ENCODE measurements around the gene DKC1. TPM values are rescaled to one million over a fixed set of nuclear protein-coding genes. Genes with fewer than 3 reads are reported as not detected.

Gene DKC1
- total RNA-seq, 1 donor from 2014 or later: 45.6 TPM

DNA sequence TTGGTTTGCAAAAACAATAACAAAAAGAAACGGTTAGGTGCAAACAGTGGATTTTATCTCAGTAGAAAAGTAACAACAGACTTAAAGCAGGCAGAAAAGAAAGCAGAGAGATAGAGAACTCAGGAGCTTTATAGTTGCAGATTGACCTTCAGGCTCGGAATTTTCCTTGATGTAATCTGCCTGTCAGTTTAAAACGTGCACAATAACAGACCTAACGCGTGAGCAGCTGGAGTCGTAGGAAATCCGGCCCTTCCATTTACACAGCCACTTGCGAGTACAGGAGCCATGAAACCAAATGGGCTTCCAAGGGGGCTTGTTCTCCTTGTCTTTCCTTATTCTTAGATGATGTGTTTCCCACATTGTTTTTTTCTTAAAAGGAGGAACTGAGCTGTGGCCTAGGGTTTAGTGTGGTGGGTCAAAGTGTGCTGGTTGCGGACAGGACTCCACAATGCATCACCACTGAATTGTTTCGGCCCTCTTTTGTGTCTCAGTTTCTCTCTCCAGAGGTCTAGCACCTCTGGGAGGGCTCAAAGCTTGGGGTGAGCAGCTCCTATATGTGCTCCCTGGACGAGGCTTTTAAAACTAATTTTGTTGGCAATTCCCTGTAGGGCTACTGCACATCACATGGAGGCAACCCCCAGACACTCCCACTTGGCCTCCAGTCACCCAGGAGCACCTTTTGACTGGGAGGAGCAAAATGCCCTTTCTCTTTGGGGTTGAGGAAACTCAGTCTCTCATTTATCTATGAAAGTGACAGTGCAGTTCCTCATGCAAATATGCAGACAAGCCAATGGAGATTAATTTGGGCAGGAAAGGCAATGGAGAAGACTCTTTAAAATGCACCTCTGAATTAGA is 56.5 kb downstream of the DKC1 start:
- peaks cover 13% of the 10 kb centered on the region for H3K4me1 Mint-ChIP-seq
- Histone ChIP-seq H3K79me2 (ENCODE audit: low read depth) (no peaks in the 10 kb centered on the region), H4K20me1 (ENCODE audit: low read depth) (no peaks in the 10 kb centered on the region), H3K4me3 (no peak overlapping the region), H3K36me3 (peaks cover 4% of the 10 kb centered on the region), H3K27me3 (no peaks in the 10 kb centered on the region), H3K4me1 (no peaks in the 10 kb centered on the region), H3F3A (ENCODE audit: low read depth) (no peaks in the 10 kb centered on the region), H3K9me3 (ENCODE audit: low read depth) (peaks cover 7% of the 10 kb centered on the region), H3K27ac (no peak overlapping the region), H2AFZ (replicated peaks) (no peak overlapping the region), H3K9ac (no peak overlapping the region), H3K4me2 (no peak overlapping the region)
- H3K4me3 Mint-ChIP-seq: no peak overlapping the region
- no peaks in the 10 kb centered on the region for H3K36me3 Mint-ChIP-seq
- H3K9me3 Mint-ChIP-seq: peaks cover 10% of the 10 kb centered on the region
- peaks cover 2% of the 10 kb centered on the region for H3K27me3 Mint-ChIP-seq (ENCODE audit: insufficient read depth, low read depth)
- DNase-seq (ENCODE audit: low spot score): no peak
- TF ChIP-seq EZH2phosphoT487 (IDR thresholded peaks at IDR 0.05) (no peak), EZH2 (IDR thresholded peaks at IDR 0.05) (no peak), CTCF (IDR thresholded peaks at IDR 0.05) (no peak)
- H3K27ac Mint-ChIP-seq: peak overlapping the region; percentile 57

- Mint-ChIP-seq H3K27me3 (ENCODE audit: insufficient read depth, low read depth) (peaks cover 2% of the 10 kb centered on the region), H3K4me1 (peaks cover 13% of the 10 kb centered on the region), H3K27ac (no peak overlapping the region), H3K9me3 (peaks cover 15% of the 10 kb centered on the region), H3K4me3 (no peak overlapping the region), H3K36me3 (no peaks in the 10 kb centered on the region)
- H3K4me1 ChIP-seq: no peaks in the 10 kb centered on the region
- no peak overlapping the region for H2AFZ ChIP-seq (replicated peaks)
- TF ChIP-seq EZH2 (IDR thresholded peaks at IDR 0.05) (no peak), CTCF (IDR thresholded peaks at IDR 0.05) (no peak), EZH2phosphoT487 (IDR thresholded peaks at IDR 0.05) (no peak)
- no peaks in the 10 kb centered on the region for H3K79me2 ChIP-seq (ENCODE audit: low read depth)
- no peaks in the 10 kb centered on the region for H3K27me3 ChIP-seq
- H3K4me3 ChIP-seq: no peak overlapping the region
- H3K27ac ChIP-seq: no peak overlapping the region
- DNase-seq (ENCODE audit: low spot score): no peak
- peaks cover 7% of the 10 kb centered on the region for H3K9me3 ChIP-seq (ENCODE audit: low read depth)
- no peaks in the 10 kb centered on the region for H4K20me1 ChIP-seq (ENCODE audit: low read depth)
- H3K4me2 ChIP-seq: no peak overlapping the region
- H3F3A ChIP-seq (ENCODE audit: low read depth): no peaks in the 10 kb centered on the region
- H3K36me3 ChIP-seq: peaks cover 4% of the 10 kb centered on the region
- H3K9ac ChIP-seq: no peak overlapping the region
These were observed 57.2 kb downstream of the DKC1 start for GRCh38 chrX:154819771-154820341.

DNA sequence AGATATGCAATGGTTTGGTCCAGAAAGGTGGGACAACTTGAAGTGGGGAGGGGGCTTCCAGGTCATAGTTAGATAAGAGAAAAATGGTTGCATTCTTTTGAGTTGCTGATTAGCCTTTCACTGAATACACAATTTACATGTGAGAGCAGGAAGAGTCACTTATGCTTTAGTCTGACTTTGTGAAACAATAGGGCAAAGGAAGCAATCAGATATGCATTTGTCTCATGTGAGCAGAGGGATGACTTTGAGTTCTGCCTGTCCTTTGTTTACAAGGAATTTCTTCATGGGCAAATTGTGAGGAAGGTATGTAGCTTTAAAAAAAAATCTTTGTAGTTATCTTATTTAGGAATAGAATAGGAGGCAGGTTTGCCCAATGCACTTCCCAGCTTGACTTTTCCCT is 58.9 kb downstream of the DKC1 start:
- H2AFZ ChIP-seq (replicated peaks): no peak overlapping the region
- no peaks in the 10 kb centered on the region for H3K79me2 ChIP-seq (ENCODE audit: low read depth)
- no peaks in the 10 kb centered on the region for H3F3A ChIP-seq (ENCODE audit: low read depth)
- H3K4me3 Mint-ChIP-seq: no peak overlapping the region
- peaks cover 13% of the 10 kb centered on the region for H3K4me1 Mint-ChIP-seq
- H3K4me2 ChIP-seq: no peak overlapping the region
- H3K4me1 ChIP-seq: no peaks in the 10 kb centered on the region
- peaks cover 17% of the 10 kb centered on the region for H3K9me3 Mint-ChIP-seq
- no peak overlapping the region for H3K27ac Mint-ChIP-seq
- H3K36me3 Mint-ChIP-seq: no peaks in the 10 kb centered on the region
- no peak for DNase-seq (ENCODE audit: low spot score)
- no peak overlapping the region for H3K27ac ChIP-seq
- H3K4me3 ChIP-seq: no peak overlapping the region
- no peaks in the 10 kb centered on the region for H3K27me3 ChIP-seq
- H3K9me3 ChIP-seq (ENCODE audit: low read depth): peaks cover 2% of the 10 kb centered on the region
- H3K9ac ChIP-seq: no peak overlapping the region
- TF ChIP-seq EZH2phosphoT487 (IDR thresholded peaks at IDR 0.05) (no peak), CTCF (IDR thresholded peaks at IDR 0.05) (no peak), EZH2 (IDR thresholded peaks at IDR 0.05) (no peak)
- H3K36me3 ChIP-seq: no peaks in the 10 kb centered on the region
- no peaks in the 10 kb centered on the region for H4K20me1 ChIP-seq (ENCODE audit: low read depth)
- H3K27me3 Mint-ChIP-seq (ENCODE audit: insufficient read depth, low read depth): peaks cover 2% of the 10 kb centered on the region
